Stimulated activated CD8-positive, alpha-beta memory T cell treated with anti-CD3 and anti-CD28 coated beads, Interleukin-7, amount 100 ng/mL, for 24 hours (primary cell): ENCODE measurements around the gene RFTN1.

Source experiments
- DNase-seq: peaks from one replicate; pipeline ENCODE4 v3.0.0-alpha.2; 2020; ENCODE audit warnings: low read depth

RFTN1 gene

GRCh38 chr3:16301507-16301906 lies 212.0 kb downstream of the RFTN1 start:
- DNase-seq, result no peak

GRCh38 chr3:16300881-16301359 lies 212.6 kb downstream of the RFTN1 start:
- DNase-seq, result no peak

GRCh38 chr3:16300307-16300706 lies 213.2 kb downstream of the RFTN1 start:
- no peak for DNase-seq

GRCh38 chr3:16299746-16300145 lies 213.8 kb downstream of the RFTN1 start:
- DNase-seq, result no peak

GRCh38 chr3:16298891-16299290 lies 214.6 kb downstream of the RFTN1 start:
- no peak for DNase-seq

- no peak for DNase-seq
These were observed 215.3 kb downstream of the RFTN1 start for GRCh38 chr3:16297997-16298885.

- DNase-seq, result no peak
These were observed 218.1 kb downstream of the RFTN1 start for GRCh38 chr3:16295298-16295890.

GRCh38 chr3:16294844-16295243 lies 218.7 kb downstream of the RFTN1 start:
- DNase-seq, result no peak

GRCh38 chr3:16290827-16291196 lies 222.7 kb downstream of the RFTN1 start:
- no peak for DNase-seq

GRCh38 chr3:16290007-16290826 lies 223.3 kb downstream of the RFTN1 start:
- no peak for DNase-seq

- no peak for DNase-seq
These were observed 224.2 kb downstream of the RFTN1 start for GRCh38 chr3:16289144-16289889.

GRCh38 chr3:16288664-16289063 lies 224.8 kb downstream of the RFTN1 start:
- DNase-seq, result no peak

GRCh38 chr3:16286751-16287543 lies 226.6 kb downstream of the RFTN1 start:
- no peak for DNase-seq

GRCh38 chr3:16286161-16286560 lies 227.3 kb downstream of the RFTN1 start:
- no peak for DNase-seq

- DNase-seq, result no peak
These were observed 228.9 kb downstream of the RFTN1 start for GRCh38 chr3:16284633-16285032.

- DNase-seq, result no peak
These were observed 232.8 kb downstream of the RFTN1 start for GRCh38 chr3:16280671-16281070.

- DNase-seq, result no peak
These were observed 234.3 kb downstream of the RFTN1 start for GRCh38 chr3:16279010-16279801.

GRCh38 chr3:16277471-16277870 lies 236.0 kb downstream of the RFTN1 start:
- no peak for DNase-seq

GRCh38 chr3:16273867-16274266 lies 239.6 kb downstream of the RFTN1 start:
- no peak for DNase-seq

- no peak for DNase-seq
These were observed 240.9 kb downstream of the RFTN1 start for GRCh38 chr3:16272588-16272987.
